Measurements from ENCODE around the gene ADGRB2.

Gene ADGRB2

DNA sequence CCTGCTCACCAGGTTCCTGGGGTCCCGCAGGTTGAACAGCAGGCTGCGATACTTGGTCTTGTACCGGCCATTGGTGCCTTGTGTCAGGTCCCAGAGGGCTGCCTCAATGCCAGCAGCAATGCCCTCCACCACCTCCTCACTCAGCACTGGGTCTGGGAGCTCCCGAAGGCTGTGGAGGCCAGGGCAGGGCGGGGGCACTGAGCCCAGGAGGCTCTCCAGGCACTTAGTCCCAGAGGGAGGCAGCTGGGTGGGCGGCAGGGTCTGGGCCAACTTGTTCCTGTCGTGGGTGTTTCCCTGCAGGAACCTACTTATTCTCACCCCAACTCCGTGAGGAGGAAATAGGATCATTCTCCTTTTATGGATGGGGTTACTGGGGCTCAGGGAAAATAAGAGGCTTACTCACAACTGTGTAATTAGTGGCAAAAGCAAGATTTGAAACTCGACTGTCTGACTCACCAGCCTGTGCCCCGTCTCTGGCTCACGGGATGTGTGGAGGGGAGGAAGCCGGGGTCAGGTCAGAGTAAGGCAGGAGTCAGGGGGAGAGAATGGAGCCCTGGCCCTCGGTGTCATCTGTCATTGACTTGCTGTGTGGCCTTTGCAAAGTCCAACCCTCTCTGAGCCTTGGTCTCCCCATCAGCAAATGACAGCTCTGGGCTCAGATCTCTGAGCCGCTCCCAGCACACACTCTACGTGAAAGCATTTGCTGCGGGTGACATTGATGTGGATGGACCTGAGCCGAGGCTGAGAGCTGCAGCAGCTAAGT lies 34.5 kb upstream of the ADGRB2 start:
- Histone ChIP-seq H3K36me3 (ENCODE audit: insufficient read depth, insufficient read length, low read length) (peaks cover 4% of the 10 kb centered on the region), H3K4me1 (ENCODE audit: insufficient read depth, insufficient read length) (peaks cover 42% of the 10 kb centered on the region), H3K27me3 (ENCODE audit: insufficient read depth, insufficient read length) (no peaks in the 10 kb centered on the region), H3K4me3 (ENCODE audit: insufficient read length, low read depth) (no peak overlapping the region), H3K9me3 (ENCODE audit: insufficient read depth, low read length) (no peaks in the 10 kb centered on the region), H3K9ac (ENCODE audit: insufficient read length, low read depth) (peak overlapping the region; percentile 45)
- TF ChIP-seq YY1 (IDR thresholded peaks at IDR 0.05; ENCODE audit: insufficient read depth, insufficient read length) (no peak), SUZ12 (IDR thresholded peaks at IDR 0.05; ENCODE audit: extremely low read depth, insufficient read depth, insufficient read length) (no peak), ZNF274 (IDR thresholded peaks at IDR 0.05; ENCODE audit: low read depth, low read length) (no peak)
- DNase-seq (ENCODE audit: low read depth, low spot score) = no peak

DNA sequence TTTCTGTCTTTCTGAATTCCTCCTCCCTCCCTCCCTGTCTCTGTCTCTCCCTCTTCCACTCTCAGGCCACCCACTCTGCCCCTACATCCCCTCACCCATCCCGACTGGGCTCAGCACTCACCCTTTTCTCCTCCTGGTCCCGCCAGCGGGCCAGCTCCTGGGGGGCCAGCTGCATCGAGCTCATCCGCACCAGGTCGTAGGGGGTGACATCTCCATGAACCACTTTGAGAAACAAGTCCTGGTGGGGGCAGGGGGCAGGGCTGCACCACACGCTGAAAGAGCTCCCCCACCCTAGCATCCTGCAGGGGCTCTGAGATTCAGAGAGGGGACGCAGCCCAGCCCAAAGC lies 33.9 kb upstream of the ADGRB2 start:
- Histone ChIP-seq H3K9me3 (ENCODE audit: insufficient read depth, low read length) (no peaks in the 10 kb centered on the region), H3K4me1 (ENCODE audit: insufficient read depth, insufficient read length) (peaks cover 42% of the 10 kb centered on the region), H3K4me3 (ENCODE audit: insufficient read length, low read depth) (no peak overlapping the region), H3K36me3 (ENCODE audit: insufficient read depth, insufficient read length, low read length) (peaks cover 4% of the 10 kb centered on the region), H3K9ac (ENCODE audit: insufficient read length, low read depth) (peak overlapping the region; percentile 21), H3K27me3 (ENCODE audit: insufficient read depth, insufficient read length) (no peaks in the 10 kb centered on the region)
- no peak for TF ChIP-seq ZNF274 (IDR thresholded peaks at IDR 0.05; ENCODE audit: low read depth, low read length)
- TF ChIP-seq YY1 (IDR thresholded peaks at IDR 0.05; ENCODE audit: insufficient read depth, insufficient read length) = no peak
- no peak for TF ChIP-seq SUZ12 (IDR thresholded peaks at IDR 0.05; ENCODE audit: extremely low read depth, insufficient read depth, insufficient read length)
- no peak for DNase-seq (ENCODE audit: low read depth, low spot score)

- H3K36me3 ChIP-seq (ENCODE audit: insufficient read depth, insufficient read length, low read length) = peaks cover 4% of the 10 kb centered on the region
- DNase-seq (ENCODE audit: low read depth, low spot score) = no peak
- no peak for TF ChIP-seq YY1 (IDR thresholded peaks at IDR 0.05; ENCODE audit: insufficient read depth, insufficient read length)
- no peak for TF ChIP-seq SUZ12 (IDR thresholded peaks at IDR 0.05; ENCODE audit: extremely low read depth, insufficient read depth, insufficient read length)
- no peak for TF ChIP-seq ZNF274 (IDR thresholded peaks at IDR 0.05; ENCODE audit: low read depth, low read length)
- H3K4me3 ChIP-seq (ENCODE audit: insufficient read length, low read depth) = no peak overlapping the region
- H3K9me3 ChIP-seq (ENCODE audit: insufficient read depth, low read length) = no peaks in the 10 kb centered on the region
- peaks cover 42% of the 10 kb centered on the region for H3K4me1 ChIP-seq (ENCODE audit: insufficient read depth, insufficient read length)
- no peak overlapping the region for H3K9ac ChIP-seq (ENCODE audit: insufficient read length, low read depth)
- no peaks in the 10 kb centered on the region for H3K27me3 ChIP-seq (ENCODE audit: insufficient read depth, insufficient read length)
These were observed 33.1 kb upstream of the ADGRB2 start for GRCh38 chr1:31797216-31797615.

DNA sequence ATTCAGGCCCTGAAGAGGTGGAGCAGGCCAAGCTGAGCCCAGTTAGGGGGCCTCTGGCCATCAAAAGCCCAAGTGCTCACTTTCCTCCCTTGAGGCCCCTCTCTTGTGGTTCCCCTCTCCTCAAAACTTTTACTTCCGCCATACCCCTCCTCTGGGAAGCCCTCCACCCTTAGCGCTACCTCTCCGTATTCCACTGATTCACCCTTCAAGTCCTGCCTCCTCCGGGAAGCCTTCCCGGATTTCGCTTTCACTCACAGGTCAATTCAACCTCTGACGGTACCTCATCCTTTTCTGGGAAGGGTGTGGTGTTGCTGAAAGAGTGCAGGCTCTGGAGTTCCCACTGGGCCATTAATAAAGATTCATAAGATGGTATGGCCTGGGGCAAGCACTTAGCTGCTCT lies 32.6 kb upstream of the ADGRB2 start:
- H3K4me1 ChIP-seq (ENCODE audit: insufficient read depth, insufficient read length) = peaks cover 42% of the 10 kb centered on the region
- no peak for DNase-seq (ENCODE audit: low read depth, low spot score)
- TF ChIP-seq SUZ12 (IDR thresholded peaks at IDR 0.05; ENCODE audit: extremely low read depth, insufficient read depth, insufficient read length) = no peak
- TF ChIP-seq YY1 (IDR thresholded peaks at IDR 0.05; ENCODE audit: insufficient read depth, insufficient read length) = no peak
- no peak for TF ChIP-seq ZNF274 (IDR thresholded peaks at IDR 0.05; ENCODE audit: low read depth, low read length)
- H3K9me3 ChIP-seq (ENCODE audit: insufficient read depth, low read length) = no peaks in the 10 kb centered on the region
- peaks cover 4% of the 10 kb centered on the region for H3K36me3 ChIP-seq (ENCODE audit: insufficient read depth, insufficient read length, low read length)
- H3K4me3 ChIP-seq (ENCODE audit: insufficient read length, low read depth) = no peak overlapping the region
- H3K27me3 ChIP-seq (ENCODE audit: insufficient read depth, insufficient read length) = no peaks in the 10 kb centered on the region
- H3K9ac ChIP-seq (ENCODE audit: insufficient read length, low read depth) = no peak overlapping the region

DNA sequence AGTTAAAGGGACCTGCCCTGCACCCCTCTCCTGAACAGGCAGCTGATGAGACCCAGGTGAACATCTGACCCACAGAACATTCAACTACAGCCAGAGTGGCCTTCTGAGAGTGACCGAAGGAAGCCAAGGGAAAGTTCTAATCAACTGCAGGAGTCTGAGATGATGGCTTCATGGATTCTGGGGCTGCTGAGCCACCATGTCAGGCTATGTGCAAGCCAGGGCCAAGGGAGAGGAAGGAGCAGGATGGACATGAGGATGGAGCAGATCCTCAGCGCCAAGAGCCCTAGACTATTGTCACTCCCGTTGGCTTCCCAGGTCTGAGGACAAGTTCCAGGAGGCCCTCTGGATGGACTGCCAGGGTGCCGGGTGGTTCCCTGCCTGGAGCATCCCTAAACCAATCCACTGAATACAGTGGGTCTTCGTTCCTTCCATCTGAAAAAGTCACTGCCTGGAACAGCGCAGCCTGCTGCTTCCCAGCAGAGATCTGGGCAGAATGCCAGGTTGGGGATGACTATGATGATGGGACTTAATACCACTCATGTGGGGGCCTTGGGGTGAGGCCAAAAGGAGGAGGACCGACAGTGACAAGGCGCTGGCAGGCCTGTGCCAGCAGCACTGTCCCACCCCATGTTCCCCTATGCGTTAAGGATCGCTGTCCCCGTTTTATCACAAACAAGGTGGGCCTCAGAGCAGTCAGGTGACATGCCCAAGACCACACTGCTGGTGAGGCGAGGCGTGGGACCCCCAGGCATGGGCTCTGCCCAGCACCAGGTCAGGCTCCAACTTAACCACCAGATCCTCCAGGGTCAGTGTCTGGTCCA lies 31.9 kb upstream of the ADGRB2 start:
- Histone ChIP-seq H3K4me1 (ENCODE audit: insufficient read depth, insufficient read length) (peaks cover 46% of the 10 kb centered on the region), H3K4me3 (ENCODE audit: insufficient read length, low read depth) (no peak overlapping the region), H3K27me3 (ENCODE audit: insufficient read depth, insufficient read length) (no peaks in the 10 kb centered on the region), H3K9ac (ENCODE audit: insufficient read length, low read depth) (no peak overlapping the region), H3K36me3 (ENCODE audit: insufficient read depth, insufficient read length, low read length) (peaks cover 4% of the 10 kb centered on the region), H3K9me3 (ENCODE audit: insufficient read depth, low read length) (no peaks in the 10 kb centered on the region)
- DNase-seq (ENCODE audit: low read depth, low spot score) = no peak
- TF ChIP-seq SUZ12 (IDR thresholded peaks at IDR 0.05; ENCODE audit: extremely low read depth, insufficient read depth, insufficient read length) (no peak), ZNF274 (IDR thresholded peaks at IDR 0.05; ENCODE audit: low read depth, low read length) (no peak), YY1 (IDR thresholded peaks at IDR 0.05; ENCODE audit: insufficient read depth, insufficient read length) (no peak)

- H3K4me3 ChIP-seq (ENCODE audit: insufficient read length, low read depth) = no peak overlapping the region
- no peaks in the 10 kb centered on the region for H3K27me3 ChIP-seq (ENCODE audit: insufficient read depth, insufficient read length)
- TF ChIP-seq ZNF274 (IDR thresholded peaks at IDR 0.05; ENCODE audit: low read depth, low read length) (no peak), YY1 (IDR thresholded peaks at IDR 0.05; ENCODE audit: insufficient read depth, insufficient read length) (no peak), SUZ12 (IDR thresholded peaks at IDR 0.05; ENCODE audit: extremely low read depth, insufficient read depth, insufficient read length) (no peak)
- peaks cover 43% of the 10 kb centered on the region for H3K4me1 ChIP-seq (ENCODE audit: insufficient read depth, insufficient read length)
- H3K9ac ChIP-seq (ENCODE audit: insufficient read length, low read depth) = no peak overlapping the region
- peaks cover 4% of the 10 kb centered on the region for H3K36me3 ChIP-seq (ENCODE audit: insufficient read depth, insufficient read length, low read length)
- H3K9me3 ChIP-seq (ENCODE audit: insufficient read depth, low read length) = no peaks in the 10 kb centered on the region
- no peak for DNase-seq (ENCODE audit: low read depth, low spot score)
These were observed 31.0 kb upstream of the ADGRB2 start for GRCh38 chr1:31795096-31795675.
